SU-DHL-6 (cell line): ENCODE measurements around the gene TMEM151B.
"Not testable (repeated sequence)": the region's sequence is repeated elsewhere in the genome, so short reads cannot be mapped to it uniquely, and the experiment has no call there.

Experiments
- H2AFZ ChIP-seq: fragments of 200-600 bp; sonication (generic); 2 replicates; pipeline ENCODE4 v1.6.1; 2014; ENCODE audit warnings: low read depth, mild to moderate bottlenecking, moderate library complexity, mixed read lengths, antibody characterized with exemption, low read length; ENCODE audit not compliant: severe bottlenecking
- H3F3A ChIP-seq: fragments of 200-600 bp; shearing (Covaris generic); 2 replicates; pipeline ENCODE4 v1.6.0; 2016; ENCODE audit warnings: antibody characterized with exemption, mild to moderate bottlenecking; ENCODE audit not compliant: insufficient read depth
- H3K27ac ChIP-seq: fragments of 200-600 bp; sonication (generic); 2 replicates; pipeline ENCODE4 v1.5.1; 2016; ENCODE audit warnings: low read depth, mild to moderate bottlenecking, low read length, moderate library complexity, mixed read lengths
- H3K27me3 ChIP-seq: fragments of 200-600 bp; sonication (generic), shearing (Covaris generic); 2 replicates; pipeline ENCODE4 v1.6.0; 2014; ENCODE audit warnings: mild to moderate bottlenecking, low read length
- H3K36me3 ChIP-seq: fragments of 200-600 bp; sonication (generic); 2 replicates; pipeline ENCODE4 v1.6.1; 2014; ENCODE audit warnings: mild to moderate bottlenecking, low read length, mixed read lengths
- H3K4me2 ChIP-seq: fragments of 300-600, 200-600 bp; shearing (Covaris generic), sonication (generic); 2 replicates; pipeline ENCODE4 v1.6.0; 2014; ENCODE audit warnings: low read length, low read depth, mild to moderate bottlenecking; ENCODE audit not compliant: poor library complexity, severe bottlenecking
- H3K4me3 ChIP-seq: fragments of 200-600 bp; sonication (generic); 2 replicates; pipeline ENCODE4 v1.5.1; 2014; ENCODE audit warnings: antibody characterized with exemption, low read length, mild to moderate bottlenecking, mixed read lengths; ENCODE audit not compliant: insufficient read depth, poor library complexity, severe bottlenecking
- H3K79me2 ChIP-seq: fragments of 200-600 bp; sonication (generic); 2 replicates; pipeline ENCODE4 v1.6.1; 2014; ENCODE audit warnings: mild to moderate bottlenecking, low read length, moderate library complexity; ENCODE audit not compliant: insufficient read depth
- H3K9ac ChIP-seq: fragments of 200-600 bp; sonication (generic); 2 replicates; pipeline ENCODE4 v1.7.0; 2014; ENCODE audit warnings: mild to moderate bottlenecking, low read length
- H3K9me2 ChIP-seq: fragments of 200-600 bp; sonication (generic); replicated peaks from 2 replicates; pipeline ENCODE4 v1.6.1; 2014; ENCODE audit warnings: low read length; ENCODE audit not compliant: insufficient read depth
- H3K9me3 ChIP-seq: fragments of 200-600 bp; sonication (generic); 2 replicates; pipeline ENCODE4 v1.6.1; 2014; ENCODE audit warnings: low read length, mixed read lengths; ENCODE audit not compliant: insufficient read depth
- H4K20me1 ChIP-seq: fragments of 200-600 bp; sonication (generic); 2 replicates; pipeline ENCODE4 v1.6.1; 2014; ENCODE audit warnings: low read depth, mild to moderate bottlenecking, antibody characterized with exemption, low read length, moderate library complexity, mixed read lengths
- CTCF ChIP-seq: fragments of 200-600 bp; sonication (generic); IDR thresholded peaks from one replicate; pipeline ENCODE4 v1.5.1; 2017; ENCODE audit warnings: antibody characterized with exemption, mild to moderate bottlenecking, low read length, moderate library complexity; ENCODE audit not compliant: insufficient read depth, poor library complexity, severe bottlenecking
- EZH2phosphoT487 ChIP-seq: fragments of 200-600 bp; sonication (generic), shearing (Covaris generic); conservative IDR thresholded peaks from 2 replicates; pipeline ENCODE4 v1.6.1; 2018; ENCODE audit warnings: mild to moderate bottlenecking, antibody characterized with exemption, low read length, moderate library complexity, mixed read lengths

Gene TMEM151B

GRCh38 chr6:44349904-44350649 is 79.8 kb downstream of the TMEM151B start:
- Histone ChIP-seq H3K9me2 (no peaks in the 10 kb centered on the region), H3K9me3 (no peaks in the 10 kb centered on the region), H2AFZ (no peak overlapping the region), H3K36me3 (no peaks in the 10 kb centered on the region), H3K27ac (no peak overlapping the region), H3K79me2 (no peaks in the 10 kb centered on the region), H3F3A (no peaks in the 10 kb centered on the region), H3K27me3 (no peaks in the 10 kb centered on the region), H3K9ac (no peak overlapping the region), H3K4me3 (no peak overlapping the region), H4K20me1 (no peaks in the 10 kb centered on the region), H3K4me2 (no peak overlapping the region)
- no peak for TF ChIP-seq CTCF
- TF ChIP-seq EZH2phosphoT487 = no peak

DNA sequence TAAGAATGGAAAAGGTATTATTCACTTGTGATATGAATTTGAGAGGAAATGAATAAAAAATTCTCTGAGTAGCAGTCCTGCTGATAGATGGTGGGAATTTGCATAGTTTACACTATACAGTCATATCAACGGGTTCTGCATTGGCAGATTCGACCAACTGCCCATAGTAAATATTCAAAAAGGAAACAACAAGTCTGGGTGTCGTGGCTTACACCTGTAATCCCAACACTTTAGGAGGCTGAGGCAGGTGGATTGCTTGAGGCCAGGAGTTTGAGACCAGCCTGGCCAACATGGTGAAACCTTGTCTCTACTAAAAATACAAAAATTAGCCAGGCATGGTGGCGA is 80.4 kb downstream of the TMEM151B start:
- not testable (repeated sequence) for H3K9ac ChIP-seq

DNA sequence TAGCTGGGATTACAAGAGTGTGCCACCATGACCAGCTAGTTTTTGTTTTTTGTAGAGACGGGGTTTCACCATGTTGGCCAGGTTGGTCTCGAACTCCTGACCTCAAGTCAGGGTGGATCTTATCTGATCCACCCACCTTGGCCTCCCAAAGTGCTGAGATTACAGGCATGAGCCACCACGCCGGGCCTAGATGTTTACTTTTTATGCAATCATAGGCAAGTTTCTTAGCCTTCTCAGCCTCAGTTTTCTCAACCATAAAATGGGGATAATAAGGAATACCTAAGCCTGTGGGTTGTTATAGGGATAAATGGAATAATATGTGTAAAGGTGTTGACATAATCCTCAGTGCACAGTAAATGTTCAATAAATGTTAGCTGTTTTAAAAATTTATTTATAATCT is 82.0 kb downstream of the TMEM151B start:
- Histone ChIP-seq H3K4me3 (no peak overlapping the region), H3K4me2 (no peak overlapping the region), H3F3A (no peaks in the 10 kb centered on the region), H4K20me1 (no peaks in the 10 kb centered on the region), H3K9me3 (no peaks in the 10 kb centered on the region), H3K36me3 (no peaks in the 10 kb centered on the region), H3K27ac (no peak overlapping the region), H3K79me2 (no peaks in the 10 kb centered on the region), H3K9ac (no peak overlapping the region), H3K9me2 (no peaks in the 10 kb centered on the region), H2AFZ (no peak overlapping the region), H3K27me3 (no peaks in the 10 kb centered on the region)
- TF ChIP-seq EZH2phosphoT487 (no peak), CTCF (no peak)

More for the DNA sequence above, 80.4 kb downstream of the TMEM151B start:
- H3F3A ChIP-seq, H3K9me2 ChIP-seq, H3K27ac ChIP-seq, H4K20me1 ChIP-seq, H3K36me3 ChIP-seq, H3K27me3 ChIP-seq, H3K4me3 ChIP-seq, H3K4me2 ChIP-seq, H2AFZ ChIP-seq, H3K79me2 ChIP-seq, H3K9me3 ChIP-seq: not testable (repeated sequence)

GRCh38 chr6:44353336-44353735 is 83.1 kb downstream of the TMEM151B start:
- Histone ChIP-seq H3K9me3 (no peaks in the 10 kb centered on the region), H4K20me1 (no peaks in the 10 kb centered on the region), H3K36me3 (no peaks in the 10 kb centered on the region), H3F3A (no peaks in the 10 kb centered on the region), H3K79me2 (no peaks in the 10 kb centered on the region), H2AFZ (no peak overlapping the region), H3K9me2 (no peaks in the 10 kb centered on the region), H3K4me3 (no peak overlapping the region), H3K27ac (no peak overlapping the region), H3K4me2 (no peak overlapping the region), H3K9ac (no peak overlapping the region), H3K27me3 (no peaks in the 10 kb centered on the region)
- no peak for TF ChIP-seq CTCF
- TF ChIP-seq EZH2phosphoT487 = no peak
